SK-N-SH (cell line): ENCODE results near the gene ASTN2.

ENCODE experiments used
- EP300 ChIP-seq, 2 experiments: IDR thresholded peaks; 2 replicates each; pipeline versions ENCODE4 v1.4.0 to v1.6.1; 2012; ENCODE audit warnings: borderline replicate concordance in 1 of 2, low read depth in 1 of 2, low read length in 1 of 2
- FOXM1 ChIP-seq: IDR thresholded peaks from 2 replicates; pipeline ENCODE4 v1.4.0; 2012; ENCODE audit warnings: low read depth, mild to moderate bottlenecking
- GABPA ChIP-seq: IDR thresholded peaks from 2 replicates; pipeline ENCODE4 v1.4.0; 2012; ENCODE audit warnings: low read depth, mild to moderate bottlenecking
- GATA2 ChIP-seq: sonication (generic); formaldehyde crosslinking; IDR thresholded peaks from 2 replicates; pipeline ENCODE4 v1.5.0; 2020; ENCODE audit warnings: mild to moderate bottlenecking, missing genetic modification reagents
- MXI1 ChIP-seq: IDR thresholded peaks from 2 replicates; pipeline ENCODE4 v1.6.1; 2012; ENCODE audit warnings: mild to moderate bottlenecking, low read depth, low read length, improper control_type of control experiment
- POLR2AphosphoS5 ChIP-seq: IDR thresholded peaks from 2 replicates; pipeline ENCODE4 v1.6.1; 2012; ENCODE audit warnings: low read depth, low read length
- RFX5 ChIP-seq: IDR thresholded peaks from 2 replicates; pipeline ENCODE4 v1.6.1; 2012; ENCODE audit warnings: mild to moderate bottlenecking, improper control_type of control experiment, low read length
- SIN3A ChIP-seq: IDR thresholded peaks from 2 replicates; pipeline ENCODE4 v1.6.1; 2012; ENCODE audit warnings: low read depth, mild to moderate bottlenecking, low read length, moderate library complexity, borderline replicate concordance
- TEAD4 ChIP-seq: IDR thresholded peaks from 2 replicates; pipeline ENCODE4 v1.4.0; 2012; ENCODE audit warnings: mild to moderate bottlenecking, borderline replicate concordance; ENCODE audit not compliant: insufficient read depth
- YY1 ChIP-seq: IDR thresholded peaks from 2 replicates; pipeline ENCODE4 v1.4.0; 2012; ENCODE audit warnings: low read depth, mild to moderate bottlenecking
- TF ChIP-seq, protein P1 (sequence below): fragments of 200-600 bp; sonication (generic); IDR thresholded peaks from 2 replicates; pipeline ENCODE4 v1.6.1; 2017; ENCODE audit warnings: antibody characterized with exemption, mild to moderate bottlenecking, moderate library complexity
- TF ChIP-seq, protein P2 (sequence below): IDR thresholded peaks from 2 replicates; pipeline ENCODE4 v1.4.0; 2012; ENCODE audit warnings: low read depth, borderline replicate concordance

DNA sequence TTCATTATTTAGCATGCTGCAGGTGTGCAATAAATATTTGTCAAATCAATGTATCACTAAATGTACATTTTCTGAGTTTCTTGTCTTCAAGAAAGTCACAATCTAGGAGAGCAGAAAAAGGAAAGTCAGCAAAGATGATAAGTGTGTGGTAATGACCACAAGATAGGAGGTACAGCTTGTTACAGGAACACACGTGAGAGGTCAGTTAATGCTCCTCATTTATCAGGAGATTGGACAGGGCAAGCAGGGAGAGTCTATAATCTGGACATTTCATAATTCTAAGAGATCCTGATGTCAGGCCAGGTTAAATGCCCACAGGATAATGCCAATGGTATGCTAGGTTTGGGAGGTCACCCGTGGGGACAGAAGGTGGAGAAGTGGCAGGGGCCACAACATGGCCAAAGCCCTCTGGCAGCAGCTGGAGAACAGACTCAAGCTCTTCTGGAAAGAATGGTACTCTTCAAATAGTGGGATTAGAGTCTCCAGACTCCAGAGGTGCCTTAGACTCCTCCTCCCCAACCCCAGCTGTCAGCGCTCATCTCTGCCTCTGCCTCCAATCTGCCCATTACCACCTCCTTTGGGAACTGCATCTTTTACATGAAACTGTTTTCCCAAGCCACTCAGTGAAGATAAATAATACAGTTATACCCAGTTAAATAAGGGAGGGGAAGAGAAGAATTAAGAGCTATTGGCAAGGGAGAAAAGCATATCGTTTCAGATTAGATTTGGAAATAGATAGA, 114.3 kb downstream of the ASTN2 start:
- TF ChIP-seq, protein P1, sequence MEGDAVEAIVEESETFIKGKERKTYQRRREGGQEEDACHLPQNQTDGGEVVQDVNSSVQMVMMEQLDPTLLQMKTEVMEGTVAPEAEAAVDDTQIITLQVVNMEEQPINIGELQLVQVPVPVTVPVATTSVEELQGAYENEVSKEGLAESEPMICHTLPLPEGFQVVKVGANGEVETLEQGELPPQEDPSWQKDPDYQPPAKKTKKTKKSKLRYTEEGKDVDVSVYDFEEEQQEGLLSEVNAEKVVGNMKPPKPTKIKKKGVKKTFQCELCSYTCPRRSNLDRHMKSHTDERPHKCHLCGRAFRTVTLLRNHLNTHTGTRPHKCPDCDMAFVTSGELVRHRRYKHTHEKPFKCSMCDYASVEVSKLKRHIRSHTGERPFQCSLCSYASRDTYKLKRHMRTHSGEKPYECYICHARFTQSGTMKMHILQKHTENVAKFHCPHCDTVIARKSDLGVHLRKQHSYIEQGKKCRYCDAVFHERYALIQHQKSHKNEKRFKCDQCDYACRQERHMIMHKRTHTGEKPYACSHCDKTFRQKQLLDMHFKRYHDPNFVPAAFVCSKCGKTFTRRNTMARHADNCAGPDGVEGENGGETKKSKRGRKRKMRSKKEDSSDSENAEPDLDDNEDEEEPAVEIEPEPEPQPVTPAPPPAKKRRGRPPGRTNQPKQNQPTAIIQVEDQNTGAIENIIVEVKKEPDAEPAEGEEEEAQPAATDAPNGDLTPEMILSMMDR, result no peak
- TF ChIP-seq EP300 (IDR thresholded peaks at IDR 0.05; ENCODE audit: borderline replicate concordance in 1 of 2, low read depth in 1 of 2, low read length in 1 of 2), result no peak
- TF ChIP-seq YY1, result no peak
- TF ChIP-seq SIN3A, result no peak
- TF ChIP-seq, protein P2, sequence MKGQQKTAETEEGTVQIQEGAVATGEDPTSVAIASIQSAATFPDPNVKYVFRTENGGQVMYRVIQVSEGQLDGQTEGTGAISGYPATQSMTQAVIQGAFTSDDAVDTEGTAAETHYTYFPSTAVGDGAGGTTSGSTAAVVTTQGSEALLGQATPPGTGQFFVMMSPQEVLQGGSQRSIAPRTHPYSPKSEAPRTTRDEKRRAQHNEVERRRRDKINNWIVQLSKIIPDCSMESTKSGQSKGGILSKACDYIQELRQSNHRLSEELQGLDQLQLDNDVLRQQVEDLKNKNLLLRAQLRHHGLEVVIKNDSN, result no peak
- no peak for TF ChIP-seq RFX5
- no peak for TF ChIP-seq POLR2AphosphoS5
- no peak for TF ChIP-seq MXI1
- no peak for TF ChIP-seq FOXM1
- no peak for TF ChIP-seq GATA2 (CRISPR knock-in tag)
- no peak for TF ChIP-seq TEAD4
- TF ChIP-seq GABPA, result no peak
